22Rv1 (cell line): ENCODE results near the gene RBM19.

Experiments used
- CTCF ChIP-seq: fragments of 450-650 bp; IDR thresholded peaks from 2 replicates; pipeline ENCODE4 v1.5.1; 2017; ENCODE audit warnings: mild to moderate bottlenecking
- ZFX ChIP-seq: fragments of 450-650 bp; IDR thresholded peaks from 2 replicates; pipeline ENCODE4 v1.6.1; 2017; ENCODE audit warnings: antibody characterized with exemption, borderline replicate concordance

DNA sequence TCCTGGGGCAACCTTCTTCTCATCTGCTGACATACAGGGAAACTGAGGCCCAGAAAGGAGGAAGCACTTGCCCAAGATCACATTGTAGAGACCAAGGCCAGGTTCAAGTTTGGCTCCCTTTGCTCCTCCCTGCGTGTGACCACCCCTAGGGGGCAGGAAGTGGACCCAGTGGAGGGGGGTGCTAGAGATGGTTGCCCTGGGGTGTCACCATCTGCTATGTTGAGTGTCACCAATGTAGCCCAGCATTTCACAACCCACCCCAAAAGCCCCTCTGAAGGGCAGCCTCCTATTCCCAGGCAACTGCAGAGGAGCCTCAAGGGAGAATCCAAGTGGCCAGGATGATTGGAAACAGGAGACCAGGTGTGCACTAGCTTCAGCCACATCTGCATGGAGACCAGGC is 12.0 kb upstream of the RBM19 start:
- no peak for TF ChIP-seq CTCF
- TF ChIP-seq ZFX: no peak
